RWPE2 (cell line): Measurements from ENCODE around the gene SPRN.

Experiments used
- ATAC-seq: fragments of 200-7000 bp; cut with Tn5 transposase; 3 replicates; pipeline ENCODE4 v1.9.1; 2021; ENCODE audit warnings: low read depth
- DNase-seq: peaks from one replicate; pipeline ENCODE4 v3.0.0-alpha.2; 2020; ENCODE audit warnings: low spot score
- H3K27ac ChIP-seq: fragments of 450-650 bp; 2 replicates; pipeline ENCODE4 v1.5.1; 2017; ENCODE audit warnings: mild to moderate bottlenecking; ENCODE audit not compliant: poor library complexity, severe bottlenecking
- H3K27me3 ChIP-seq: fragments of 250-450 bp; sonication (Bioruptor Pico); 2 replicates; pipeline ENCODE4 v1.5.1; 2021; ENCODE audit warnings: mild to moderate bottlenecking, moderate library complexity; ENCODE audit not compliant: insufficient read depth, poor library complexity, severe bottlenecking
- H3K36me3 ChIP-seq: fragments of 250-450 bp; sonication (Bioruptor Pico); 2 replicates; pipeline ENCODE4 v1.5.1; 2020; ENCODE audit warnings: low read depth, mild to moderate bottlenecking, moderate library complexity
- H3K4me1 ChIP-seq: fragments of 250-450 bp; sonication (Bioruptor Pico); 2 replicates; pipeline ENCODE4 v1.5.1; 2021; ENCODE audit warnings: mild to moderate bottlenecking, moderate library complexity; ENCODE audit not compliant: insufficient read depth, poor library complexity, severe bottlenecking
- H3K4me3 ChIP-seq: fragments of 250-450 bp; sonication (Bioruptor Pico); 2 replicates; pipeline ENCODE4 v1.5.1; 2021; ENCODE audit warnings: mild to moderate bottlenecking, moderate library complexity; ENCODE audit not compliant: severe bottlenecking
- H3K9me3 ChIP-seq: fragments of 250-450 bp; sonication (Bioruptor Pico); 2 replicates; pipeline ENCODE4 v1.5.1; 2021; ENCODE audit warnings: mild to moderate bottlenecking, moderate library complexity; ENCODE audit not compliant: severe bottlenecking
- CTCF ChIP-seq: fragments of 450-650 bp; IDR thresholded peaks from one replicate; pipeline ENCODE4 v1.5.1; 2017; ENCODE audit warnings: mild to moderate bottlenecking, moderate library complexity; ENCODE audit not compliant: poor library complexity, severe bottlenecking

The SPRN gene

GRCh38 chr10:133400624-133401424, 23.6 kb downstream of the SPRN start:
- H3K4me3 ChIP-seq: no peak overlapping the region
- H3K27me3 ChIP-seq: no peaks in the 10 kb centered on the region
- no peak for TF ChIP-seq CTCF
- H3K4me1 ChIP-seq: no peaks in the 10 kb centered on the region
- ATAC-seq (no peak), DNase-seq (peak; percentile 30)
- H3K27ac ChIP-seq: no peak overlapping the region
- peaks cover 63% of the 10 kb centered on the region for H3K36me3 ChIP-seq
- H3K9me3 ChIP-seq: no peaks in the 10 kb centered on the region

DNA sequence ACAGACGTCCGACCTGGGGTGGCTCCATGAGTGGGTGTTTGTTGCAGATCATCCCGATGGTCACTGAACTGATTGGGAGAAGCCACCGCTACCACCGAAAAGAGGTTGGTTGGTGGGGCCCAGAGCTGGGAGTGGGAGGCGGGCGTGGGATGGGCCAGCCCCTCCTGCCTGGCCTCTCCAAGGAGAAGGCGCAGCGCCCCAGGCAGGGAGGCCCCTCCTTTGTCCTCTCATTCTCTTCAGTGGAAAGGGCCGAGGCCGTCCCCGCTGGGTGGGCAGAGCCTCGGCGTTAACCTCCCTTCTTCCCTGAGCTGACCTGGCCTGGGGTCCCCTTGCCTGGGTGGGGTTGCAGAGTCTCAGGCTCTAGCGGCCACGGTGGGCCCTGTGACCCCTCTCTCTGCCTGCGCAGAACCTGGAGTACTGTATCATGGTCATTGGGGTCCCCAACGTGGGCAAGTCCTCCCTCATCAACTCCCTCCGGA, 25.3 kb downstream of the SPRN start:
- ATAC-seq (no peak), DNase-seq (peak; percentile 62)
- no peak overlapping the region for H3K27ac ChIP-seq
- TF ChIP-seq CTCF: no peak
- H3K36me3 ChIP-seq: peaks cover 54% of the 10 kb centered on the region
- no peaks in the 10 kb centered on the region for H3K9me3 ChIP-seq
- H3K4me3 ChIP-seq: no peak overlapping the region
- H3K27me3 ChIP-seq: no peaks in the 10 kb centered on the region
- no peaks in the 10 kb centered on the region for H3K4me1 ChIP-seq

- Histone ChIP-seq H3K4me3 (no peak overlapping the region), H3K27me3 (no peaks in the 10 kb centered on the region), H3K36me3 (peaks cover 50% of the 10 kb centered on the region), H3K4me1 (no peaks in the 10 kb centered on the region), H3K27ac (no peak overlapping the region), H3K9me3 (no peaks in the 10 kb centered on the region)
- ATAC-seq (no peak), DNase-seq (peak; percentile 15)
- no peak for TF ChIP-seq CTCF
These were observed 26.5 kb downstream of the SPRN start for GRCh38 chr10:133397938-133398337.

DNA sequence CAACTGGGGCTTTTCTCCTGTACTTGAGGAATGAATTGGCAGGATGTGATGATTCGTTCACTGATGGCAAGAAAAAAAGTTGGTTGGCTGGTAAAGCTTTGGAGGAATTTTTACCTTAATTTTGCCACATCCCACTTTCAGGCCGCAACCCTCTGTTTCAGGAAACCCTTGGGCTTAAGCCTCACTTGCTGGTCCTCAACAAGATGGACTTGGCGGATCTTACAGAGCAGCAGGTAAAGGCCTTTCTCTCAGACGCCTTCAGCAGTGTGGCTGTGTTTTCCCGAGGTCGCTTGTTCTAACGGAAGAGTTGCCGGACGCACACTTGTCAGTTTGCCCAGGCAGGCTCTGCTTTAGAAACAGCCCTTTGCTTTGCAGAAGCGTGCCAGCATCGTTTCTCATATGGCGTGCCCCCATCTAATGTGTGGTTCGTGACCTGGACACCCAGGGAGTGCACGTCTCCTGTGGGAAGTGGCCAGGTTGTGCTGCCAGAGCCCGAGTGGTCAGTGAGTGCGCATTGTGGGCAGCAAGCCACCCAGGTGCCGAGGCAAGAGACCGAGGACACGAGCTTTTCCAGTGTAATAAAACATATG, 28.3 kb downstream of the SPRN start:
- H3K27me3 ChIP-seq: no peaks in the 10 kb centered on the region
- no peak for TF ChIP-seq CTCF
- DNase-seq (peak; percentile 27), ATAC-seq (no peak)
- peaks cover 48% of the 10 kb centered on the region for H3K36me3 ChIP-seq
- no peaks in the 10 kb centered on the region for H3K4me1 ChIP-seq
- H3K4me3 ChIP-seq: no peak overlapping the region
- no peaks in the 10 kb centered on the region for H3K9me3 ChIP-seq
- no peak overlapping the region for H3K27ac ChIP-seq

DNA sequence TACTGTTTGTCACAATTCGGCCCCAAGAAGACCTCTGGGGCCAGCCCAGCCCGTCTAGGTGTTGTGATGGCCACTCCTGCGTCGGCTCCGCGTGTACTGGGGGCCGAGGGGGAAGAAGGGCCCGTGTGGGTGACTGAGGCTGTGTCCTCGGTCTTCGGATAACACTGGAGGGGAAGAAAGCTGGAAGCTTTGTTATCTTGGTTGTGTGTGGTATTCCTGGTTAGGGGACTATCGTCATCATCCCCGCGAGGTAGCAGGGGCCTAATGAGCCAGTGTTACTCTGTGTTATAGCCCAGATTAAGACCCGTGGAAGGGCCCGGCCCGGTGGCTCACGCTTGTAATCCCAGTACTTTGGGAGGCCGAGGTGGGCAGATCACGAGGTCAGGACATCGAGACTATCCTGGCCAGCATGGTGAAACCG, 29.6 kb downstream of the SPRN start:
- no peaks in the 10 kb centered on the region for H3K9me3 ChIP-seq
- H3K4me3 ChIP-seq: peak overlapping the region; percentile 75
- ATAC-seq: no peak
- H3K36me3 ChIP-seq: peaks cover 42% of the 10 kb centered on the region
- TF ChIP-seq CTCF: no peak
- no peaks in the 10 kb centered on the region for H3K27me3 ChIP-seq
- H3K27ac ChIP-seq: peak overlapping the region; percentile 56
- H3K4me1 ChIP-seq: peaks cover 5% of the 10 kb centered on the region
- DNase-seq: peak; percentile 23
